CD4-positive, alpha-beta T cell treated with Interleukin-2 at 100 ng/mL for 4 hours (primary cell): ENCODE measurements around the gene DYSF.

Source experiments
- DNase-seq: peaks from one replicate; pipeline ENCODE4 v3.0.0-alpha.2; 2020; ENCODE audit warnings: low spot score

The DYSF gene

GRCh38 chr2:71734620-71735019, 281.3 kb downstream of the DYSF start:
- DNase-seq = no peak

DNA sequence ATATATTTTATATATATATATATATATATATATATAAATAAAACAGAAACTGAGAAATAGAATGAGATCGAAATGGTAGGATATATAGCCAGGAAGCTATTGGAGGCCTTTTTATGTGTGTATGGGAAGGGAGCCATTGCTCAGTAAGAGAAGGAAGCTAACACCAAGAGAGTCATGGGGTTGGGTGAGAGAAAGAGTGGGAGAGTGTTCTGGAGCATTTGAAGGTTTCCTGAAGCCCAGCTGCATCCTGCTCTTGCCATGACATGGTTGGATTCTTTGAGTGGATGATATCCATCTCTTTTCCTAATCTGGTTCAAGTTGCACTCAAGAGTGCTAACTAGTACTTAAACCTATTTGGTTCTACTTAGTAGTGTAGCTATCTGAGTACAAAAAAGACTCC, 282.3 kb downstream of the DYSF start:
- no peak for DNase-seq
